GM12865 (cell line): ENCODE data around the gene CRLF3.
A peak's percentile ranks its signal among the peaks of the same experiment; 100 is the strongest.
"Not testable (repeated sequence)": the region's sequence is repeated elsewhere in the genome, so short reads cannot be mapped to it uniquely, and the experiment has no call there.

ENCODE experiments used
- DNase-seq: peaks from one replicate; pipeline ENCODE4 v3.0.0; 2010; ENCODE audit warnings: low read depth
- H3K4me3 ChIP-seq: 2 replicates; pipeline ENCODE4 v1.5.1; 2011; ENCODE audit warnings: mild to moderate bottlenecking, low read depth, low read length, control low read depth
- TF ChIP-seq, protein P1 (sequence below): IDR thresholded peaks from 2 replicates; pipeline ENCODE4 v1.5.1; 2011; ENCODE audit warnings: low read length, control low read depth, low read depth, inconsistent platforms; ENCODE audit not compliant: insufficient read depth; ENCODE audit errors: missing control alignments

The CRLF3 gene

DNA sequence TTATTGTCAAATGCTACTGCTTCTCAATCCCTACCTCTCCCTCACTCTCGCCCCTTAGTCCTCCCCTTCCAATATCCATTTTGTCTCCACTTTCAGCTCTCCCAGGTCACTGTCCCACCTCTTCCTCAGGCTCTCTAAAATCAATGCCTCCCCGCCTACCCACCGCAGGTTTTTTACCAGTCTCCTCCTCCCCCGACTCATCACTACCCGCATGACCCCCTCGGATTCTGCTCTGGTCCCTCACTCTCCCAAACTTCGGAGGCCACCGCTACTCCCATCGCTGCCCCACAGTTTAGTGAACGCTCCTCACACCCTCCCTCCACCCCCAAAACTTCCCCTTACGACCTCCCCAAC, 513 bp downstream of the CRLF3 start:
- H3K4me3 ChIP-seq = peak overlapping the region; percentile 67
- TF ChIP-seq, protein P1, sequence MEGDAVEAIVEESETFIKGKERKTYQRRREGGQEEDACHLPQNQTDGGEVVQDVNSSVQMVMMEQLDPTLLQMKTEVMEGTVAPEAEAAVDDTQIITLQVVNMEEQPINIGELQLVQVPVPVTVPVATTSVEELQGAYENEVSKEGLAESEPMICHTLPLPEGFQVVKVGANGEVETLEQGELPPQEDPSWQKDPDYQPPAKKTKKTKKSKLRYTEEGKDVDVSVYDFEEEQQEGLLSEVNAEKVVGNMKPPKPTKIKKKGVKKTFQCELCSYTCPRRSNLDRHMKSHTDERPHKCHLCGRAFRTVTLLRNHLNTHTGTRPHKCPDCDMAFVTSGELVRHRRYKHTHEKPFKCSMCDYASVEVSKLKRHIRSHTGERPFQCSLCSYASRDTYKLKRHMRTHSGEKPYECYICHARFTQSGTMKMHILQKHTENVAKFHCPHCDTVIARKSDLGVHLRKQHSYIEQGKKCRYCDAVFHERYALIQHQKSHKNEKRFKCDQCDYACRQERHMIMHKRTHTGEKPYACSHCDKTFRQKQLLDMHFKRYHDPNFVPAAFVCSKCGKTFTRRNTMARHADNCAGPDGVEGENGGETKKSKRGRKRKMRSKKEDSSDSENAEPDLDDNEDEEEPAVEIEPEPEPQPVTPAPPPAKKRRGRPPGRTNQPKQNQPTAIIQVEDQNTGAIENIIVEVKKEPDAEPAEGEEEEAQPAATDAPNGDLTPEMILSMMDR = no peak
- DNase-seq = peak; percentile 34

- peak overlapping the region; percentile 67 for H3K4me3 ChIP-seq
- TF ChIP-seq, protein P1 = no peak
- no peak for DNase-seq
Observed at GRCh38 chr17:30823421-30823820, 1.1 kb downstream of the CRLF3 start.

- peak overlapping the region; percentile 67 for H3K4me3 ChIP-seq
- peak; percentile 67 for DNase-seq
Observed at GRCh38 chr17:30822919-30823318, 1.6 kb downstream of the CRLF3 start.

DNA sequence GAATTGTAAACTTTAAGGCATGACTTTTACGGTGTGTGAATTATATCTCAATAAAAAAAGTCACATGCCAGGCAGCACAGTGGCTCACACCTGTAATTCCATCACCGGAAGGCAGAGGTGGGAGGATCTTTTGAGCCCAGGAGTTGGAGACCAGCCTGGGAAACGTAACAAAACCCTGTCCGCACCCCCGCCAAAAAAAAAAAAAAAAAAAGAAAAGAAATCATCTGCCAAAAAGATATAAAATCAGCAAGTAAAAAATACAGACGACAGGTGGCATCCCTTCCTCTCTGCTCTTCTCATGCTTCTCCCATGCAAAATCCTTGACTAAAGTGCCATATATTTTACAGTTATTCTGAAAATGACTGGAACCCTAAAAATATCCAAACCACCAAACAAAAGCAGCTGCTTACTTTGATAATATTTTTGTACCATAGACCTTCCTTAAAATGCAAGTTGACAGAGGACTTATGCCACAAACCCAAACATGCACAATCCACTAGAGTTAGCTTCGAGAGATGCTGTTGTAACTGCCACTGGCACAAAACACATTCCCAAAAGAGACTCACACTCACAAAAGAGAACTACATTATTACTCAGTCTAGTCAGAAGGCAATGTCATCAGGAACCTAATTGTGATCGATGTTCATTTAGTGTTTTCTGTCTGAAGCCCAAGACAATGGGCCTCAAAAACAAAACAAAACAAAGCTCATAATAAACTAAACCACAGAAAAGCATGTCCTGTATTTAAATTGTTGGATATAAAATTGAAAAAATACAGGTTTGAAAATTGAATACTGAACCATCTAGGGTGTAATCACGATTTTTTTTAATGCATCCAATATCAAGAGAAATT, 2.4 kb downstream of the CRLF3 start:
- TF ChIP-seq, protein P1 = no peak
- peak overlapping the region; percentile 67 for H3K4me3 ChIP-seq
- DNase-seq = no peak

DNA sequence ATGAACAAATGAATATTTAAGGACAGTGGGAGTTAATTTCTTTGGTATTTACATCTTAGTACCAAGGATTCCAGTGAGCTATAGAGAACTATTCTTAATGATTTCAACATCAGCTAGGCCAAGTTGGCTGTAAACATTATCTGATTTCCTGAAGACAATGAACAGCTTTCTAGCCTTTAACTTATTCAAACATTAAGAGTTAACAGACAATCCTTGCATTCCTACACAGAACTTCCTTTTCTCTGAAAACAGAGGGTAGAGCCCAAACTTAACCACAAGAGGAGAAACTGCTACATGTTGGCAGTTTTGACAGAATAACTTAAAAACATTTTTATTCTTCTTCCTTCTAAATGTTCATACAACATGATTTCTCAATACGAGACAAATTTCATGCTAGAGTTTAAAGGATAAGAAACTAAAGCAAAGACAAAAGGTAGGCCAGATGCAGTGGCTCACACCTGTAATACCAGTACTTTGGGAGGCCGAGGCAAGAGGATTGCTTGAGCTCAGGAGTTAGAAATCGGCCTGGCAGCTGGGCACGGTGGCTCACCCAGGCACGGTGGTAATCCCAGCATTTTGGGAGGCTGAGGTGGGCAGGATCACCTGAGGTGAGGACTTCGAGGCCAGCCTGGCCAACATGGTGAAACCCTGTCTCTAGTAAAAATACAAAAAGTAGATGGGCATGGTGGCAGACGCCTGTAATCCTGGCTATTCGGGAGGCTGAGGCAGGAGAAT, 4.4 kb downstream of the CRLF3 start:
- H3K4me3 ChIP-seq = no peak overlapping the region
- TF ChIP-seq, protein P1 = no peak
- DNase-seq = no peak

DNA sequence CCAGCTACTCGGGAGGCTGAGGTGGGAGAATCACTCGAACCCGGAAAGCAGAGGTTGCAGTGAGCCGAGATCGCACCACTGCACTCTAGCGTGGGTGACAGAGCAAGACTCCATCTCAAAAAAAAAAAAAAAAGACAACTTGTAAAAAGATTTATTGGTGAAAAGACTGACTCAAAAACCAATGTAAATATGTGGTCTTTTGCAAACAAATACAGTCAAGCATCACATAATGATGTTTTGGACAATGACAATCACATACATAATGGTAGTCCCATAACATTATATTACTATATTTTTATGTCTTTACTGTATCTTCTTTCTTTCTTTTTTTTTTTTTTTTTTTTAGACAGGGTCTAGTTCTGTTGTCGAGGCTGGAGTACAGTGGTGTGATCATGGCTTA, 8.3 kb downstream of the CRLF3 start:
- DNase-seq = no peak
- H3K4me3 ChIP-seq = no peak overlapping the region
- TF ChIP-seq, protein P1 = no peak

GRCh38 chr17:30814860-30815259, 9.6 kb downstream of the CRLF3 start:
- not testable (repeated sequence) for DNase-seq, H3K4me3 ChIP-seq

GRCh38 chr17:30814236-30814635, 10.3 kb downstream of the CRLF3 start:
- DNase-seq, H3K4me3 ChIP-seq: not testable (repeated sequence)
